Measurements from ENCODE around the gene MTA3. TPM values are rescaled to one million over a fixed set of nuclear protein-coding genes. Genes with fewer than 3 reads are reported as not detected.

The MTA3 gene
- polyA plus RNA-seq, 1 donor from 2014 or later: 11.2 TPM

DNA sequence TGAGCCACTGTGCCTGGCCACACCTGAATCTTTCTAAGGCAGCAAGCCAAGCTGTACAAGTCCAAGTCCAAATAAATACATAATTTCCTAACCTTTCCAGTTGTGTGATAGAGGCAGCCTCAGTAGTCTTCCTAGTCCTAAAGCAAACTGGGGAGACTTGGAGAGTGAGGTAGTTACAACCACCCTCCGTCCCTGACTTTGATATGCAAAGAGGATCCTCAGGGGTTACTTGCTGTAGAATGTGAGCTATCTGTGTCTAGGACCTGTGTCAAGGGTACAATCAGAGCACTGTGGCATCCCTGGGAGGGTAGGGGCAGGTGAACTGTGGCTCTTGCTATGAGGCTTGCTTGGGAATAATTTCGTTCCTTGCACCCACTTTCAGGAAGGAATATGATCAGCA is 46.4 kb upstream of the MTA3 start:
- Histone ChIP-seq H3K27ac (ENCODE audit: low read length) (no peak overlapping the region), H3K9me2 (ENCODE audit: insufficient read depth, low read length) (no peaks in the 10 kb centered on the region), H2AFZ (ENCODE audit: low read depth, low read length) (no peak overlapping the region), H3K79me2 (replicated peaks; ENCODE audit: insufficient read depth, low read length) (no peaks in the 10 kb centered on the region), H3K9ac (ENCODE audit: low read length) (no peak overlapping the region), H3K27me3 (ENCODE audit: insufficient read depth, low read depth, low read length) (no peaks in the 10 kb centered on the region), H3K4me2 (ENCODE audit: low read length) (no peak overlapping the region), H3F3A (ENCODE audit: insufficient read depth, low read length, poor library complexity, severe bottlenecking) (no peaks in the 10 kb centered on the region), H3K36me3 (ENCODE audit: insufficient read depth, low read length) (no peaks in the 10 kb centered on the region), H4K20me1 (ENCODE audit: insufficient read depth) (no peaks in the 10 kb centered on the region), H3K9me3 (ENCODE audit: low read length) (no peaks in the 10 kb centered on the region), H3K4me3 (ENCODE audit: low read length) (no peak overlapping the region)
- TF ChIP-seq RAD21 (conservative IDR thresholded peaks at IDR 0.05): no peak
- TF ChIP-seq, protein P1, sequence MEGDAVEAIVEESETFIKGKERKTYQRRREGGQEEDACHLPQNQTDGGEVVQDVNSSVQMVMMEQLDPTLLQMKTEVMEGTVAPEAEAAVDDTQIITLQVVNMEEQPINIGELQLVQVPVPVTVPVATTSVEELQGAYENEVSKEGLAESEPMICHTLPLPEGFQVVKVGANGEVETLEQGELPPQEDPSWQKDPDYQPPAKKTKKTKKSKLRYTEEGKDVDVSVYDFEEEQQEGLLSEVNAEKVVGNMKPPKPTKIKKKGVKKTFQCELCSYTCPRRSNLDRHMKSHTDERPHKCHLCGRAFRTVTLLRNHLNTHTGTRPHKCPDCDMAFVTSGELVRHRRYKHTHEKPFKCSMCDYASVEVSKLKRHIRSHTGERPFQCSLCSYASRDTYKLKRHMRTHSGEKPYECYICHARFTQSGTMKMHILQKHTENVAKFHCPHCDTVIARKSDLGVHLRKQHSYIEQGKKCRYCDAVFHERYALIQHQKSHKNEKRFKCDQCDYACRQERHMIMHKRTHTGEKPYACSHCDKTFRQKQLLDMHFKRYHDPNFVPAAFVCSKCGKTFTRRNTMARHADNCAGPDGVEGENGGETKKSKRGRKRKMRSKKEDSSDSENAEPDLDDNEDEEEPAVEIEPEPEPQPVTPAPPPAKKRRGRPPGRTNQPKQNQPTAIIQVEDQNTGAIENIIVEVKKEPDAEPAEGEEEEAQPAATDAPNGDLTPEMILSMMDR (IDR thresholded peaks at IDR 0.05; ENCODE audit: poor library complexity, severe bottlenecking): no peak
- TF ChIP-seq, protein P2, sequence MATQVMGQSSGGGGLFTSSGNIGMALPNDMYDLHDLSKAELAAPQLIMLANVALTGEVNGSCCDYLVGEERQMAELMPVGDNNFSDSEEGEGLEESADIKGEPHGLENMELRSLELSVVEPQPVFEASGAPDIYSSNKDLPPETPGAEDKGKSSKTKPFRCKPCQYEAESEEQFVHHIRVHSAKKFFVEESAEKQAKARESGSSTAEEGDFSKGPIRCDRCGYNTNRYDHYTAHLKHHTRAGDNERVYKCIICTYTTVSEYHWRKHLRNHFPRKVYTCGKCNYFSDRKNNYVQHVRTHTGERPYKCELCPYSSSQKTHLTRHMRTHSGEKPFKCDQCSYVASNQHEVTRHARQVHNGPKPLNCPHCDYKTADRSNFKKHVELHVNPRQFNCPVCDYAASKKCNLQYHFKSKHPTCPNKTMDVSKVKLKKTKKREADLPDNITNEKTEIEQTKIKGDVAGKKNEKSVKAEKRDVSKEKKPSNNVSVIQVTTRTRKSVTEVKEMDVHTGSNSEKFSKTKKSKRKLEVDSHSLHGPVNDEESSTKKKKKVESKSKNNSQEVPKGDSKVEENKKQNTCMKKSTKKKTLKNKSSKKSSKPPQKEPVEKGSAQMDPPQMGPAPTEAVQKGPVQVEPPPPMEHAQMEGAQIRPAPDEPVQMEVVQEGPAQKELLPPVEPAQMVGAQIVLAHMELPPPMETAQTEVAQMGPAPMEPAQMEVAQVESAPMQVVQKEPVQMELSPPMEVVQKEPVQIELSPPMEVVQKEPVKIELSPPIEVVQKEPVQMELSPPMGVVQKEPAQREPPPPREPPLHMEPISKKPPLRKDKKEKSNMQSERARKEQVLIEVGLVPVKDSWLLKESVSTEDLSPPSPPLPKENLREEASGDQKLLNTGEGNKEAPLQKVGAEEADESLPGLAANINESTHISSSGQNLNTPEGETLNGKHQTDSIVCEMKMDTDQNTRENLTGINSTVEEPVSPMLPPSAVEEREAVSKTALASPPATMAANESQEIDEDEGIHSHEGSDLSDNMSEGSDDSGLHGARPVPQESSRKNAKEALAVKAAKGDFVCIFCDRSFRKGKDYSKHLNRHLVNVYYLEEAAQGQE (IDR thresholded peaks at IDR 0.05; ENCODE audit: borderline replicate concordance): no peak
- TF ChIP-seq POLR2AphosphoS5 (IDR thresholded peaks at IDR 0.05): no peak
- TF ChIP-seq SMC3 (conservative IDR thresholded peaks at IDR 0.05; ENCODE audit: poor library complexity): no peak
- no peak for TF ChIP-seq TAF1 (IDR thresholded peaks at IDR 0.05; ENCODE audit: low read depth)
- TF ChIP-seq EP300 (conservative IDR thresholded peaks at IDR 0.05; ENCODE audit: poor library complexity, severe bottlenecking): no peak
- no peak for TF ChIP-seq MXI1 (conservative IDR thresholded peaks at IDR 0.05; ENCODE audit: poor library complexity, severe bottlenecking)
- no peak for TF ChIP-seq EZH2 (IDR thresholded peaks at IDR 0.05; ENCODE audit: borderline replicate concordance, insufficient read depth, low read length, poor library complexity, severe bottlenecking)

DNA sequence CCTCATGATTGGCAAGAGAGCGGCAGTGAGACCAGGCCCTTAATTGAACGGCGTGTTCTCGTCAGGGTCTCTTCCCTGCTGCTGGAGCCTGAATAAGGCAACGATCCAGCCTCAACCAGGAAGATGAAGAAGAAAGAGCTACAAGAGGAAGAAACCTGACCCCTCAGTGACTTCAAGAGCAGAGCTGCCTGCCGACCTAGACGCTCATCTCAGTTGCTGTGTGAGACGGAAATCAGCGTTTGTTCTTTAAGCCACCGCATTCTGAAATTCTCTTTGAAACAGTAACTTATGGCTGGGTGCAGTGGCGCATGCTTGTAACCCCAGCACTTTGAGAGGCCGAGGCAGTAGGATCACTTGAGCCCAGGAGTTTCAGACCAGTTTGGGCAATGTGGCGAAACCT is 45.1 kb upstream of the MTA3 start:
- no peak for TF ChIP-seq EP300 (conservative IDR thresholded peaks at IDR 0.05; ENCODE audit: poor library complexity, severe bottlenecking)
- TF ChIP-seq, protein P1 (IDR thresholded peaks at IDR 0.05; ENCODE audit: poor library complexity, severe bottlenecking): no peak
- no peak for TF ChIP-seq RAD21 (conservative IDR thresholded peaks at IDR 0.05)
- TF ChIP-seq SMC3 (conservative IDR thresholded peaks at IDR 0.05; ENCODE audit: poor library complexity): no peak
- no peak for TF ChIP-seq MXI1 (conservative IDR thresholded peaks at IDR 0.05; ENCODE audit: poor library complexity, severe bottlenecking)
- TF ChIP-seq, protein P2 (IDR thresholded peaks at IDR 0.05; ENCODE audit: borderline replicate concordance): no peak
- TF ChIP-seq TAF1 (IDR thresholded peaks at IDR 0.05; ENCODE audit: low read depth): no peak
- TF ChIP-seq EZH2 (IDR thresholded peaks at IDR 0.05; ENCODE audit: borderline replicate concordance, insufficient read depth, low read length, poor library complexity, severe bottlenecking): no peak
- TF ChIP-seq POLR2AphosphoS5 (IDR thresholded peaks at IDR 0.05): no peak
- no peak overlapping the region for H2AFZ ChIP-seq (ENCODE audit: low read depth, low read length)
- H3K79me2 ChIP-seq (replicated peaks; ENCODE audit: insufficient read depth, low read length): no peaks in the 10 kb centered on the region
- H3K4me3 ChIP-seq (ENCODE audit: low read length): no peak overlapping the region
- no peaks in the 10 kb centered on the region for H4K20me1 ChIP-seq (ENCODE audit: insufficient read depth)
- no peaks in the 10 kb centered on the region for H3K27me3 ChIP-seq (ENCODE audit: insufficient read depth, low read depth, low read length)
- no peak overlapping the region for H3K27ac ChIP-seq (ENCODE audit: low read length)
- no peak overlapping the region for H3K9ac ChIP-seq (ENCODE audit: low read length)
- H3F3A ChIP-seq (ENCODE audit: insufficient read depth, low read length, poor library complexity, severe bottlenecking): no peaks in the 10 kb centered on the region
- H3K4me2 ChIP-seq (ENCODE audit: low read length): no peak overlapping the region
- no peaks in the 10 kb centered on the region for H3K9me3 ChIP-seq (ENCODE audit: low read length)
- no peaks in the 10 kb centered on the region for H3K36me3 ChIP-seq (ENCODE audit: insufficient read depth, low read length)
- no peaks in the 10 kb centered on the region for H3K9me2 ChIP-seq (ENCODE audit: insufficient read depth, low read length)

Measured in neural cell (in vitro differentiated cells).